Measurements from ENCODE around the gene MAB21L4. TPM values are rescaled to one million over a fixed set of nuclear protein-coding genes. Genes with fewer than 3 reads are reported as not detected.

Gene MAB21L4
- total RNA-seq, 1 donor from 2014 or later = not detected

GRCh38 chr2:240898108-240898730, 2.3 kb upstream of the MAB21L4 start:
- no peak for DNase-seq (ENCODE audit: extremely low read depth, low read depth, low spot score)

- DNase-seq (ENCODE audit: extremely low read depth, low read depth, low spot score) = no peak
These were observed 1.1 kb upstream of the MAB21L4 start for GRCh38 chr2:240896871-240897692.

DNA sequence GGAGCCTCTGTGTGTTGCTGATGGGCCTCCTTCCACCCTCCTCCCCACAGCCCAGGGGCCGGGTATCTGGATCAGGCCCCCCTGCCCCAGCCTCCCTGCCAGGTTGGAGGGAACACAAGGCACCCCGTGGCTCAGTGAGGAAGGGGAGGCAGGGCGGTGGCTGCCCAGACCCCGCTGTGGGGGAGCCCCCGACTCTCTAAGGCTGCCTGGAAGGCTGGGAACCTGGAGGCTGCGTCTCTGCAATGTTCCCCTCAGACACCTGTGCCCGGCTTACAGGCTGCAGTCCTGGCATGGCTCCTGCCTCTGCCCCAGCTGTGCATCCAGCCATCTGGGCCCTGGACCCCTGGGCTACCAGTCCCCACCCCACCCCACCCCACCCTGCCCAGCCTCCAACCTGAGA, 438 bp upstream of the MAB21L4 start:
- no peak for DNase-seq (ENCODE audit: extremely low read depth, low read depth, low spot score)

DNA sequence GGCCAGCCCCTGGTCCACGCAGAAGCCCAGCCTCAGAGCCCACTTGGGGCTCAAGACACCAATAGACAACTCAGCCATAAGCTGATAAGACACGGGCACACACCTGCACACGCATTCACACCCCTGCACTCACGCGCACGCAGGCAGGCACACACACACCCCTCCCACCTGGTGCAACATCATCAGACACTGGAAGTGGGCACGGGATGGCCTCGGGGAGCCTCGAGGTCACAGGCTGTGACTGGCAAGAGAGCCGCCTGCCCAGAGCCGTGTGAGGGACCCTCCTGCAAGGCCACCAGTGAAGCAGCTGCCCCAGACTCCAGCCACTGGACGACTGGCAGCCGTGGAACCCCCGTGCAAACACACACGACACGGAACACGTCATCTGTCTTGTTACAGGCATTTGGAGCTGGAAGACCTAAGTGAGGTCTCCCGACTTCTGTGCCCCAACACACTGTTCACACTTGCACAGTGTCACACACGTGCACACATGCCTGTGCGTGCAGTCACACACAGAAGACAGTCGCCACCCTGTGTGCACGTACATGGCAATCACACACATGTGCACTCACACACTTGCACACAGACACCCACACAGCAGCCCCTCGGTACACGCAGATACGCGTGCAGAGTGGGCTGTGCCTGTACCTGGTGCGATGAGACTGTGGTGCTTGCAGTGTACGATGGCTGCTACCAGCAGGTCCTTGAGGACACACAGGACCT, 959 bp downstream of the MAB21L4 start:
- DNase-seq (ENCODE audit: extremely low read depth, low read depth, low spot score) = no peak

GRCh38 chr2:240894006-240894405, 1.9 kb downstream of the MAB21L4 start:
- no peak for DNase-seq (ENCODE audit: extremely low read depth, low read depth, low spot score)

GRCh38 chr2:240893363-240893844, 2.6 kb downstream of the MAB21L4 start:
- no peak for DNase-seq (ENCODE audit: extremely low read depth, low read depth, low spot score)

GRCh38 chr2:240892925-240893324, 3.0 kb downstream of the MAB21L4 start:
- DNase-seq (ENCODE audit: extremely low read depth, low read depth, low spot score) = no peak

GRCh38 chr2:240892356-240892755, 3.6 kb downstream of the MAB21L4 start:
- DNase-seq (ENCODE audit: extremely low read depth, low read depth, low spot score) = no peak

DNA sequence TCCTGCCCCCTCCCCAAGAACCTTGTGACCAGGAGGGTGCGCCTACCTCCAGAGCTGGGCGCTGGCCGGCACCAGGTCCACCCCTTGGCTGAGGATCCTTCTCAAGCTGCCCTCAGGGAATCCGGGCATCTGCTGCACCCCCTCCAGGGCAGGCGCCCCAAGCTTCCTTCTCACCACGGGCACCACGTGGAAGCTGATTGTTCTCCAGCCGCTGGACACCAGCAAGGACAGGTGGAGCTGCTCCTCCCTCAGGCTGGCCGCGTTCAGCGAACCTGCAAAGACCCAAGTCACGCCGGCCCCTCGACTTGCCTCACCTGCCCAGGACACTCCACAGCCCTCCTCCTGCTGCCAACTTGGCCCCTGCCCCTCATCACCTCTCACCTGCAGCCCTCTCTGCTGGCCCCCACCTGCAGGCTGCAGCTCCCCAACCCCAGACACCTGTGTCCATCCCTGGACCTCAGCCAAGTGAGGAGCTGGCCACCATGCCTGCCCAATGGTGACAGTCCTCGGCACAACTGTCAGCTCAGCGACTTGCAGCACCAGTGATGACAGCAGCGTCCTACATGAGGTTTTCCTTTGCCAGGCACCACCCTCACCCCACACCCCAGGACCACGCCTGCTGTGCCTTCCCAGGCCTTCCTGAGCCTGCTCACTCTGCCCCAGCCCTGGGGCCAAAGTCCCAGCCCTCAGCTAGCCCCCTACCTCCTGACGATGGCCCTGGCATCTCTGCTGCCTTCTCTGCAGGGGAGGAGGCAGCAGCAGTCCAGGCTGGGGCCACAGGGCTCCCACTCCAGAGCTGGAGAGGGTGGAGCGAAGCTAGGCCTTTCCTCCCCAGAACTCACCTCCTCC, 4.2 kb downstream of the MAB21L4 start:
- no peak for DNase-seq (ENCODE audit: extremely low read depth, low read depth, low spot score)

DNA sequence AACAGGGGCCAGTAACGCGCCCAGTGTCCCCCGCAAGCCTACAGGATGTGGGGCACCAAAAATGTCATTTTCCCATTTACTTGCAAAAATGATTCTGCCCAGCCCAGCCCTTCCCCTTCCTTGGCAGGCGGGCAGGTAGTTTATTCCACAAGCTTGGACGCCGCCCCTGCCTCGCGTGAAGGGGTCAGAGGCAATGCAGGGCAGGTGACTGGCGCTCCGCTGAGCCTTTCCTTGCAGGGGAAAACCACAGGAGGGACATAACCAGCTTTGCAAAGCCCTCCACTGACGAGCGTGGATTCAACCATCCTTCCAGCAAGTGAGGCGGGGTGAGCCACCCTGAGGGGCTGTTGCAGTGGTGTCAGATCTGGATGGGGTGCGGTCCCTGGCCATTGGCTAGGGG, 5.3 kb downstream of the MAB21L4 start:
- DNase-seq (ENCODE audit: extremely low read depth, low read depth, low spot score) = no peak

- no peak for DNase-seq (ENCODE audit: extremely low read depth, low read depth, low spot score)
These were observed 6.1 kb downstream of the MAB21L4 start for GRCh38 chr2:240889601-240890560.

GRCh38 chr2:240888890-240889573, 6.9 kb downstream of the MAB21L4 start:
- DNase-seq (ENCODE audit: extremely low read depth, low read depth, low spot score) = no peak

DNA sequence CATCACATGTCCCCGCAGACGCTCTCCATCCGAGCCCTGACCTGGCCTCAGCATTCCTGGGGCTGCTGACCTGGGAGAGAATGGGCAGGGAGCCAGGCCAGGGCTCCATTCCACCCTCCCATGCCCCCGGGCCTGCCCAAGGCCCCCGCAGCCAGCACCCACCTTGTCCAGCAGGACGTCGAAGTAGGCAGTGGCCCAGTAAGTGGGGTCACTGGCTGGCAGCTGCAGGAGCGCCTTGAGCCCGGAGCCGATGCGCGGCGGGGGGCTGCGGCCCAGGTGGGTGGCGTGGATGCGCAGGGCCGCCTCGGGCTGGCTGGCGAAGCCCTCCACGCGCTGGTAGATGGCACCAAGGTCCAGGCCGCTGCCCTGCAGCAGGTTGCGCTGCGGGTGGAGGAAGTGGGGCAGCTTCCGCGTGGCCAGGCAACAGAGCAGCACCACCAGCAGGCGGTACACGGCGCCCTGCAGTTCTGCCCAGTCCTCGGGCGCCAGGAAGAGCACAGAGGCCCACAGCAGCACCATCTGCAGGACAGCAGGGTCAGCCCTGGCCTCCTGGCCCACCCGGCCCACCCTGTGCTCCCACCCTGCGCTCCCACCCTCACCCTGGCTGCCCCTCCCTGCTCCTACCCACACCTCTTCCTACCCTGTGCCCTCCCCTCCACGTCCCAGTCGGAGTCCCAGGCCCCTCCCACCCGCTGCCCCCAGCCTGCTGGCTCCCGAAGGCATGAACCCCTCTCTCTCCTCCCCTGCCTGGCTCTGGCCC, 7.6 kb downstream of the MAB21L4 start:
- no peak for DNase-seq (ENCODE audit: extremely low read depth, low read depth, low spot score)

DNA sequence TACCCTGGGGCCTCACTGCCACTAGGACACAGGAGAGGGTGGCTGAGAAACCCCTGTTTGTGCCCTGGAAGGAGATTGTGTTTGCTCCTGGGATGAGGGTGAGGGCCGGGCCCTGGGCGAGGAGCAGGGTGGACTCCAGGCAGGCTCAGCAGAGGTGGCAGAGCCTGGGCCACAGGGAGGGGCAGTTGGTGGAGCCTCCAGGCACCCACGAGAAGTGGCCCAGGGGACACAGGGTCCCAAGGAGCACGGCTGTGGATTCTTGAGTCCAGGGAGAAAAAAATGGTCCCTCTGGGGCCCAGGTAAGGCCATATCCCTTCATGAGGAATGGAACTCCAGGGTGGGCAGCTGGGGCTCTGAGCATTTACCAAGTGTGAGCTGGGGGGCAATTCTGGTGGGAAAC, 8.3 kb downstream of the MAB21L4 start:
- DNase-seq (ENCODE audit: extremely low read depth, low read depth, low spot score) = no peak

DNA sequence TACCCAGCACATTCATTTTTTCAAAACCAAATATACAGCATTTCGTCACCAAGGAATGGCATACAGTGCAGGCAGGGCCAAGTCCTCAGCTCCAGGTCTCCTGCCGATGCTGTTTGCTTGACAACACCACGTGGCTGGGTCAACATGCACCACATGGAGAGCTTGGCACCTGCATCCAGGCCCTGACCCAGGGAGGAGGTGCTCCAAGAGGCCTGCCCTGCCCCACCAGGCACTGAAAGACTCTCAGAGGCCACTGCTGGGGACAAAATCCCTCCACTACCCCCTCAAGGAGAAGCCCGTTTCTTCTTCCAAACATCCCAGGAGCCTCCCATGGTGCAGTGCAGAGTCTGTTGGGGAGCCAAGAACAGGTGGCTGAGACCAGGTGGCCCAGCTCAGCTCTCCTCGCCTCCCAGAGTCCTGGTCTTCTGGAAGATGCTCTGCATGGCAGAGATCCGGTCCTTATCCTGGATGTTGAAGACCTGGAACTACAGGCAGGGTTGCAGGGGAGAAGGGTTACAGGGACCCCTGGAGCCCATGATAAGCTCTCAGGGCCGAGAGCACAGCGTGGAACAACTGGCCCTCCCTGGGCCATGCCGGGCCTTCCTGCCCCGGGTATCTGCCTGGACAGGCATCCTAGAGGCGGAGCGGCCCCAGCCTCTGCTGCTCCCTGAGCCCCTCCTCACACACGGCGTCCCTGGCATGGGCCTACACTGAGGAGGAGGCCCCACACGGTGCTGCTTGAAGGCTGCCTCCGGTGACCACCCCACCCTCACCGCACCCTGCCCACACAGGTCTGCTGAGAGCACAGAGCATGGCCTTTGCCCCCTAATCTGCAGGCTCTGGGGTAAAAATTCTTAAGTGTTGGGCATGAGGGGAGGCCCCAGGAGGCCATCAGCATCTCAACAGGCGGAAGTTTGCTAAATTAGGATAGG, 9.0 kb downstream of the MAB21L4 start:
- no peak for DNase-seq (ENCODE audit: extremely low read depth, low read depth, low spot score)

- DNase-seq (ENCODE audit: extremely low read depth, low read depth, low spot score) = no peak
These were observed 9.9 kb downstream of the MAB21L4 start for GRCh38 chr2:240886023-240886565.

DNA sequence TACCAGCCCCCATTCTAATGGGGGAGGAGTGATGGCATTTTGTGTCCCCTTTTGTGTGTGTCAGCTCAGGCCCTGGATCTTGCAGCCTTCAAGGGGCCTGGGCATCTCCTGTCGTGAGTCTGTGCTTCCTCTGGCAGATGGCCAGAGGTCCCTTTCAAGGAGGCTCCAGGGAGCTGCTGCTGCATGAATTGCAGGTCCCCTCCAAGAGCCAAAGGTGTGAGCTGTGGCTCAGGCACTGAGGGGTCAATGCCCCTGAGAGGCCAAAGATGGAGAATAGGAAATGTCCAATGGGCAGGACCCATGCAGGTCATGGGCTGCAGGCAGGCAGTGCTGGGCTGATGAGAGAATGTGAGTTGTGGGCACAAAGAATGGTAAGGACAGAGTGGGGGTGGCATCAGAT, 10.4 kb downstream of the MAB21L4 start:
- no peak for DNase-seq (ENCODE audit: extremely low read depth, low read depth, low spot score)
